GM18498 (cell line): ENCODE data around the gene CLEC11A.

Experiments
- ATAC-seq: cut with Tn5 transposase; IDR thresholded peaks from one replicate; pipeline ENCODE4 v1.9.1; 2021; ENCODE audit warnings: mild to moderate bottlenecking, moderate library complexity; ENCODE audit not compliant: unreplicated experiment

Gene CLEC11A, protein sequence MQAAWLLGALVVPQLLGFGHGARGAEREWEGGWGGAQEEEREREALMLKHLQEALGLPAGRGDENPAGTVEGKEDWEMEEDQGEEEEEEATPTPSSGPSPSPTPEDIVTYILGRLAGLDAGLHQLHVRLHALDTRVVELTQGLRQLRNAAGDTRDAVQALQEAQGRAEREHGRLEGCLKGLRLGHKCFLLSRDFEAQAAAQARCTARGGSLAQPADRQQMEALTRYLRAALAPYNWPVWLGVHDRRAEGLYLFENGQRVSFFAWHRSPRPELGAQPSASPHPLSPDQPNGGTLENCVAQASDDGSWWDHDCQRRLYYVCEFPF

DNA sequence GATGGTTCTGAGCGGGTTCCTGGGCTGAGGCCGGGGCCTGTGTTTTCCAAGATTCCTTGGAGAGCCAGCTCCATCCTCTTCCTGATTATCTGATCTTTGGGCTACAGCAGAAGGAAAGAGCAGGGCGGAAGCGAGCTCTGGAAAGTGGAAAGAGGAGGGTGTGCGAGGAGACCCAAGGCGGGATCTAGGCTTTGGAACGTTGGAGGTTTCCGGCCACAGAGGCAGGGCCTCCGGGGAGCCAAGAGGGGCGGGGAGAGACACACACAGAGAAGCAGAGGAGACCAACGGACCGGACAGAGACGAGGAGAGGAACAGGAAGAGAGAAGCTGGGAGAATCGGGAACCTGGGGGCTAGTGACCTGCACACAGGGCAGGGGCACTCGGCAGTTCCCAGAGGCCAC lies at the start of gene CLEC11A:
Gene CLEC11A (plus strand): TSS at position 296 of the 400 bp plus-strand sequence. CDS start 162 bp downstream, outside the sequence.
- ATAC-seq = no peak

DNA sequence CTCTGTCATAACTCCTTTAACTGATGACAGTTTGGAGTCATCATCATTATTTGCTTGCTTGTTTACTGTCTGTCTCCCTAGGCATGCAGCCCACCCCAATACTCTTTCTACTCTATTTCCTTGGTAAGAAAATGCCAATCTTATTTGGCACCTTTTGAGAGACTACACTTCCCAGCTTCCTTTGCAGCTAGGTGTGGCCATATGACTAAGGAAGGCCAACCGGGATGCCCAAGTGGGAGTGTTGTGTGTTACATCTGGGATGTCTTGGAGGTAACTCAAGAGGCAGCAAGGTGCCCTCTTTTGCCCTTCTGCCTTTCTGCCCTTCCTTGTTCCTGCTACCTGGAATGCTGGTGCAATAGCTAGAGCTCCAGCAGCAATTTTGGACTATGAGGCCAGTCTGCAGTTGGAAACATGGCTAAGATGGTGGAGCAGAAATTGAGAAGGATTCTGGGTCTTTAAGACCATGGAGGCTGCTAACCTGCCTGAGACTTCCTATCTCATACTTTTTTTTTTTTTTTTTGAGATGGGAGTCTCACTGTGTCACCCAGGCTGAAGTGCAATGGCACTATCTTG lies 46.5 kb upstream of the CLEC11A start:
- no peak for ATAC-seq

- no peak for ATAC-seq
These were observed 45.5 kb upstream of the CLEC11A start for GRCh38 chr19:50677636-50678035.

DNA sequence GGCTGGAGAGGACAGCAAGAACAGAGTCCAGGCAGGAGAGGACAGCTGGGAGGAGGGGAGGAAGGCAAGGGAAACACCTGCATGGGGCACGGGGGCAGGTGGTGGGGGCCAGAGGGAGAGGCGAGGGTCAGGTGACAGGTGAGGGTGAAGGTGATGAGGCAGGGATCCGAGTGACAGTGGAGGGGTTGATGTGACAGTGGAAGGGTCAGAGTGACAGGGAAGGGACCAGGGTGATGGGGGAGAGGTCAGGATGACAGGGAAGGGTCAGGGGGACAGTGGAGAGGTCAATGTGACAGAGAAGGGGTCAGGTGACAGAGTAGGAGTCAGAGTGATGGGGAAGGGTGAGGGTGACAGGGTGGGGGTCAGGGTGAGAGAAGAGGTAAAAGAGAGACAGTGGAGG lies 44.8 kb upstream of the CLEC11A start:
- no peak for ATAC-seq

DNA sequence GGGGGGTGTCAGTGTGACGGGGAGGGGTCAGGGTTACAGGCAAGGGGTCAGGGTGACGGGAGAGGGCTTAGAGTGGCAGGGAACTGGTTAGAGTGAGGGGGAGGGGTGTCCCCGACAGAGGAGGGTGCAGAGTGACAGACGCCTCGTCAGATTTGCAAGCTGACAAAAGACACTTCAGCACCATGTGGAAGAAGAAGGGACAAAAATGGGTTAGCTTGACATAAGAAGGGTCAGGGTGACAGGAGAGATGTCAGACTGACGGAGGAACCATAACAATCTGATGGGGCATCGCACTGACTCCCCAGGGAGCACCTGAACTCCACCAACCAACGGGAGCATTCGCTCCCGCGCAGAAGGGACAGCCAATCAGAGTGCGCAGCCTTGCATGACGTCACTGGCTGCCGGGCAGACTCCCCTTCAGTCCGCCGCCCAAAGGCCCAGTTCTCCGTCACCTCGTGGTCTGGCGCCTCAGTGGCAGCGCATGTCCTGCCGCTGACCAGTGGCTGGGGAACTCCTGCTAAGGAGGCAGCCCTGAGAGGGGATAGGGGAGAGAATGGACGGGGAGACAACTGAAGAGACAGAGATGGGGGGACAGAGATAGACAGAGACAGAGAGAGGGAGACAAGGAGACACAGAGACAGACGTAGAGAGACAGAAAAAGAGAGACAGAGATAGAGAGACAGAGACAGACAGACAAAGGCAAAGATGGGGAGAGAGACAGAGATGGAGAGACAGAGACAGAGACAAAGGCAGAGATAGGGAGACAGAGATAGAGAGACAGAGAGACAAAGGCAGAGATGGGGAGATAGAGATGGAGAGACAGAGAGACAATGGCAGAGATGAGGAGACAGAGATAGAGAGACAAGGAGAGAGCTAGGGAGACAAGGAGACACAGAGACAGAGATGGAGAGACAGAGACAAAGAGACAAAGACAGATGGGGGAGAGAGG lies 43.7 kb upstream of the CLEC11A start:
- ATAC-seq = peak; percentile 78

DNA sequence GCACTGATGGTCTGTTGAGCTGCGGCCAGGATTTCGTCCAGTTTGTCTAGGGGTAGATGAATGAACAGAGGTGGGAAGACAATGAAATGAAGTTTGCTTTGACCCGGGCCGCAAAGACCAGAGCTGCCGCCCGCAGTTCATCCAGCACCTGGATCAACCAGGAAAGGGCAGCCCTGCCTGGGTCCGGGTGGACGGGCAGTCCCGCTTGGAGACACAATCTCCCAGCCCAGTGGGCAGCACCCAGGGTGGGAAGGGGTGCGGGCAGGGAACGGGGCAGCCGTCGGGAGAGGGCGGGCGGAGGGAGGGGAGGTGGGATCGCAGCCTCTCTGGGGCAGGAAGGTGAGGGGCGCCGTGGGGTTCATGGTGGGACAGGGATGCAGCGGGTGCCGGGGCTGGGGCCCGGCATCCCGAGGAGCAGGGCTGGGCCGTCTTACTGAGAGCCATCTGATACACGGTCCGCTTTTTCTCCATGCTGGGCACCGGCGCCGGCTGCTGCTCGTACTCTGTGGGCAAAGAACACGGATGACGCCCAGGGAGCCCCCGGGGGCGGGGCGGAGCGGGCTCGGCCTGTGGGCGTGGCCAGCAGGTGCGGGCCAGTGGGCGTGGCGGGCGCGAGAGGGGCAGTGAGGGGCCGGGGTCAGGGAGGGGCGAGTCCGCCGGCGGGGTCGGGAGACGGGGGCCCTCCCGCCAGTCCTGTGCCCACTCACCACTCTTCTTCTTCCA lies 36.7 kb upstream of the CLEC11A start:
- no peak for ATAC-seq

- no peak for ATAC-seq
These were observed 34.4 kb upstream of the CLEC11A start for GRCh38 chr19:50688766-50689165.

GRCh38 chr19:50690439-50690838 lies 32.7 kb upstream of the CLEC11A start:
- no peak for ATAC-seq

- ATAC-seq = no peak
These were observed 29.8 kb upstream of the CLEC11A start for GRCh38 chr19:50693064-50693975.

DNA sequence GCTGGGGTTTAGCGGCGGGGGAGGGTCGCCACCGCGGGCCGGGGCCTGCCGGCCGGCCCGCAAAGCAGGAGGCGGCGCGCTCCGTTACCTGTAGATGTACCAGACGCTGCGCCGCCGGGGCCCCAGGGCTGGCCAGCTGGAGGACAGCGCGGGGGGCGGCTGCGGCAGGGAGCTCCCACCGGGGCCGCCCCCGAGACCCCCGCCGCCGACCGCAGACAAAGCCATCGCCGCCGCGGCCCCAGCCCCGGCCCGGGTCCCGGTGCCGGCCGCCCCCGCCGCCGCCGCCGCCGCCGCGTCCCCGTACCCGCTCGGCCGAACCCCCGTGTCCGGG lies 28.4 kb upstream of the CLEC11A start:
- no peak for ATAC-seq

GRCh38 chr19:50695251-50696093 lies 27.7 kb upstream of the CLEC11A start:
- ATAC-seq = no peak

DNA sequence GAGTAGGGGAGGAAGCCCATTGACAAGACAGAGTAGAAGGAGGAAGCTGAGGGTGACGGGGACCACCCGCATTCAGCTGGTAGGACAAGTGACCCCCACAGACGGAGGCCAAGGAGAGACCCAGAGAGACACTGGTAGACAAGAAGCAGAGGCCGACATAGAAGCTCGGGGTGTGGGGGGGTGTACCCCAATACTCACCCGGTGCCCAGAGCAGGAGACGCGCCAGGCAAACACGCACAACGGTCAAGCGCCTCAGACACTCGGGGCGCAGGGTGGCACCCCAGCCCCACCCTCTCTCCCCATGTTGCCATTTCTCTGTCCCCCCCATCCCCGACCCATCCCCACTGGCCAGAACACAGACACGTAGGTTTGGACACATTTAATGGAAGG lies 27.1 kb upstream of the CLEC11A start:
- no peak for ATAC-seq

- ATAC-seq = no peak
These were observed 25.6 kb upstream of the CLEC11A start for GRCh38 chr19:50697414-50698124.

DNA sequence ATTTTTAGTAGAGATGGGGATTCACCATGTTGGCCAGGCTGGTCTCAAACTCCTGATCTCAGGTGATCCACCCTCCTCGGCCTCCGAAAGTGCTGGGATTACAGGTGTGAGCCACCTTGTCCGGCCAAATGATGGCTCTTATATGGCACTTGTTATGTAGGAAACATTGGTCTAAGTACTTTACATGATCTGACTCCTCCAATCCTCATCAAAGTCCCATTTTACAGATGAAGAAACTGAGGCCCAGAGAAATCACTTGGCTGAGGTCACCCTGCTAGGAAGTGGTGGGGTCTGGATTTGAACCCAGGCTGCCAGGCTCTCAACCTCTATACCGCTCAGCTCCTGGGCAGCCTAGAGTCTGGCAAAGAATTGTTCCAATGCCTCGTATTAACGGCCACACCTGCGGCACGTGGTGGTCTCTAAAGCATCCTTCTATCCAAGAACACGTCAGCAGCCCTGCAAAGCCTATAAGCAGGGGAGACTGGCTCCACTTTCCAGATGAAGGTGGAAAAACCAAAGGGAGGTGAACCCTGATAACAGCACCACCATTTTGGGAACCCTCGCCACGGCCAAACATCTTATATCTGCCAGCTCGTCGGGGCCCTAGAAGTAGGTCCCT lies 21.7 kb upstream of the CLEC11A start:
- ATAC-seq = no peak

DNA sequence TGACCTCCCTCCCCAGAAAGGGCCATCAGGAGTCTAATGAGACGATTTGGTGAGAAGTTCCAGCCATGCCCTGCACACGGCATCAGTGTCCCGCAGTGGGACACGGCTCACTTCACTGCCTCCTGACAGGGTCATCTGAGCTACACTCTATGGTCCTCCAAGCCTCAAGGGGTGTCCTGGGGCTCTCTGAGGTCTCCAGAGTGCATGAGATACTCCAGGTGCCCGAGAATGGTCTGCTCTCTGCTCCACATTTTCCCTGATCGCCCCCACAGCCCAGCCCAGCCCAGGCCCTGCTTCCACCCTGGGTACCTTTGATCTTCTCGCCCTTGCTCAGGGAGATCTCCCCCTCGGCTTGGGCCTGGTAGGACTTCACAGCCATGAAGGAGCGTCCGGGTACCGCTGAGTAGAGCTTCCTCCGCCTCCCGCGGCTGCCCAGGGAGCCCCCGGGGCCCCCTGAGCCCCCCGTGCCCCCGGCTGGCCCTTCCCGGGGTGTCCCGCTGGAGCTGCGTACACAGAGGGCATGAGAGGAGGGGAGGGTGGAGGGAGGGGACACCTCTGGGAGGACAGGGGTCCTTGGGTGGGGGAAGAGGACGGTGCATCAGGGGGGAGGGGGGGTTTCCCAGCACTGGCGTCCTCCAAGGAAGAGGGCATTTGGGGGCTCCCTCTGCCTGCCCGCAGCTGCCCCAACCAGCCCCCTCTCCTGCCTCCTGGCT lies 20.9 kb upstream of the CLEC11A start:
- ATAC-seq = no peak

DNA sequence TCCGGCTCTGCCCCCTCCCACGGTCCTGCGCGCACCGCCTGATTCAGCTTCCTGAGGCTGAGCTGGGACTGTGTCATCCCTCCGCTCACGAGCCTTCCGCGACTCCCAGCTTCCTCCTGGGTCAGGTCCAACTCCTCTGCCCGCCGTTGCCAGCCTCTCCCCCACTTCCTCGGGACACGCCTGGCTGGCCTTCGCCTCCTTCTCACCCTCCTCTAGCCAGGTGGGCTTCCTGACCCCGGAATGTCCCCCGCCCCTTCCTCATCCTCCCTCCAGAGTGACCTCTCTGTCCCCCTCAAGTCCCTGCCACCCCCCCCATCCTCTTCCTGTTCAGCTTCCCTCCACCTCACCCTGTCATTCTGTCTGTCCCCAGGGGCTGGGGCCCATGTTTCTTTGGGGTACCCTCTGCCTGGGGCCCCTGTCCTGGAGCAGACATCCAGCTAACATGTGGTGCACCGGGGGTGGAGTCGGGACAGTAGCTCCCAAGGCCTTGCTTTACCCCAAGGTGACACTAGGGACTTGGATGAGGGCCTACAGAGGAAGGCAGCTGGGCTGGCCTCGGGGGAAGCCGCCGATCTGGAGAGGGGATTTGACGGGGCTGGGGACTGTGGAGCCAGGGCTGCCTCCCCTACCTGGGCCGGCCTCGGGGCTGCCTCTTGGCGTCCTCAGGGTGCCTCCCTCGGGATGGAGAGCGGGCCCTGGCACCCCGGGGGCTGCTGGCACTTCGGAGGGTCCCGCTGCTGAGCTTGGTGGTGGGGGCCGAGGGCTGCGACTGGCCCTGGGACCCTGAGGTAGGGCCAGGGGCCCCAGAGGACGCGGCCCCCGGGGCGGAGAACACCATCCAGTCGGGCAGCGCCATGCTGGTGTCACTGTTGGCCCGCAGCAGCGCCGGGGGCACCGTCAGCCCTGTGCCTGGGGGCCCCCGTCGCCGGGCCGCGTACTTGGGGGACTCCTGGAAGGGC lies 20.0 kb upstream of the CLEC11A start:
- ATAC-seq = no peak
